Stomach (tissue), 9 donors: ENCODE results near the gene DUSP8. TPM values are rescaled to one million over a fixed set of nuclear protein-coding genes. Genes with fewer than 3 reads are reported as not detected.
A peak's percentile ranks its signal among the peaks of the same experiment; 100 is the strongest.

ENCODE experiments used
- DNase-seq, 2 donors: peaks; one replicate each; pipeline versions ENCODE4 v3.0.0 to v3.0.0-alpha.2; 2013 to 2019
- H3K27ac ChIP-seq, 5 donors: fragments of 200-600 bp in 4 of 5; sonication (generic) in 4 of 5; one replicate each; pipeline ENCODE4 v1.5.1; 2013 to 2019; ENCODE audit warnings: mild to moderate bottlenecking in 1 of 5, moderate library complexity in 1 of 5
- H3K27me3 ChIP-seq, 3 donors: fragments of 200-600 bp; sonication (generic); one replicate each; pipeline ENCODE4 v1.5.1; 2017 to 2019; ENCODE audit warnings: mixed run types in 1 of 3
- H3K36me3 ChIP-seq, 4 donors: fragments of 200-600 bp; sonication (generic); 1 replicate in 3 of 4; 2 replicates in 1 of 4; pipeline ENCODE4 v1.5.1; 2016 to 2019
- H3K4me1 ChIP-seq, 4 donors: fragments of 200-600 bp; sonication (generic); one replicate each; pipeline ENCODE4 v1.5.1; 2016 to 2019
- H3K4me3 ChIP-seq, 4 donors: fragments of 200-600 bp; sonication (generic) in 3 of 4; one replicate each; pipeline ENCODE4 v1.5.1; 2016 to 2019; ENCODE audit warnings: mild to moderate bottlenecking in 1 of 4
- H3K9me3 ChIP-seq, 4 donors: fragments of 200-600 bp; sonication (generic); one replicate each; pipeline ENCODE4 v1.5.1; 2016 to 2019
- EP300 ChIP-seq: sonication (generic); formaldehyde crosslinking; IDR thresholded peaks from one replicate; pipeline ENCODE4 v1.6.1; 2017; ENCODE audit warnings: antibody characterized with exemption
- POLR2A ChIP-seq, 4 donors: fragments of 450-650 bp; IDR thresholded peaks; one replicate each; pipeline ENCODE4 v1.6.1; 2016; ENCODE audit warnings: antibody characterized with exemption in 4 of 4, control low read depth in 2 of 4, mild to moderate bottlenecking in 1 of 4, moderate library complexity in 1 of 4
- POLR2AphosphoS5 ChIP-seq, 3 donors: sonication (generic); formaldehyde crosslinking; IDR thresholded peaks; one replicate each; pipeline ENCODE4 v1.6.1; 2016; ENCODE audit warnings: antibody characterized with exemption in 3 of 3
- WGBS, 5 donors: extraction: QIAGEN DNeasy Blood & Tissue Kit in 3 of 5; methylation state at CpG; one replicate each; pipeline versions ENCODE4 v1.1.5 to v1.1.7; 2013 to 2018; 5-methylcytosine and 5-hydroxymethylcytosine counted together
- intact Hi-C: fragments of 100-400 bp; cut with DNase I; formaldehyde crosslinking; loops from one replicate; pipeline ENCODE4 v1.15.1; 2023; ENCODE audit warnings: low total_unique reads
- polyA plus RNA-seq, 3 donors: library from polyadenylated mRNA; stranded (reverse); fragments of 200-250 nt; gene quantifications; one replicate each; pipeline ENCODE4 v1.2.3, GENCODE V29; 2013
- total RNA-seq, 5 donors: library from RNA; depleted of rRNA; stranded (reverse); fragments of >200 nt; gene quantifications; one replicate each; pipeline versions ENCODE4 v1.1.0 to v1.2.3, GENCODE V29; 2014 to 2016
- TF ChIP-seq, protein P1 (sequence below), 7 experiments: fragments of 450-650 bp in 4 of 7; fragments of 200-600 bp in 3 of 7; sonication (generic) in 3 of 7; IDR thresholded peaks; one replicate each; pipeline ENCODE4 v1.5.1; 2016 to 2019; ENCODE audit warnings: antibody characterized with exemption in 7 of 7, control low read depth in 2 of 7, mild to moderate bottlenecking in 1 of 7
- donor health status: healthy with polysubstance abuse.
- donor health status: Bipolar disorder and iron deficiency.
- donor health status: healthy.

Gene DUSP8
- total and polyA plus RNA-seq, 8 donors, result 0.58 to 31.6 (median 2.6) TPM

DNA sequence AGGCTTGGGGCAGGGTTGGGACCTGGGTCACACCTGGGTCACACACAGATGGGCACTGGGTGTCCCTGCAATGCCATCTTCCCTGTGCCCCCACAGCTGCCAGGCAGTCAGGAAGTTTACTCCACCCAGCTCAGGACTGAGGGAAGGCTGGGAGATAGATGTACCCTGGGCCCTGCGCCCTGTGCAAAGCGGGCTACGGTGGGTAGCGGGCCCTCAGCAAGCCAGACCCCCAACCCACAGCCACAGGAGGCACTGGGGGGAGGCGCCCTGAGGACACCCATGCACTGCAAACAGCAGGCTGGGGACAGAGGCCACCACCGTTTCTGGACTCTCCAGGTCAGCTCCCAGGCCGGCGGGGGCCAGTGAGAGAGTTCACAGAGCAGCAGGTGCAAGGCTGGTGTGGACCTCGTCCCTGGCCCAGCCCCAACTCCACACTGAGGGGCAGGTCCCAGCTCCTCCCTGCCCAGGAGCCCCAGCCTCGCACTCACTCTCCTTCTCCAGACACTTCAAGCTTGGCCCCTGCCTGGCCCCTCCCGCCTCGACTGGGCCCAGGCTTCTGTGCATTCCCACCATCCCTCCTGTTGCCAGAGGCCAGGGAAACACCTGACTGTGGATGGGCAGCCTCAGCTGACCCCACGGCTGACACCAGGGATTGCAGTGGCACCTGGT, 4.9 kb downstream of the DUSP8 start:
- H3K4me1 ChIP-seq, result peaks cover 29 to 64% (median 48%) of the 10 kb centered on the region in 4 donors
- TF ChIP-seq, protein P1, sequence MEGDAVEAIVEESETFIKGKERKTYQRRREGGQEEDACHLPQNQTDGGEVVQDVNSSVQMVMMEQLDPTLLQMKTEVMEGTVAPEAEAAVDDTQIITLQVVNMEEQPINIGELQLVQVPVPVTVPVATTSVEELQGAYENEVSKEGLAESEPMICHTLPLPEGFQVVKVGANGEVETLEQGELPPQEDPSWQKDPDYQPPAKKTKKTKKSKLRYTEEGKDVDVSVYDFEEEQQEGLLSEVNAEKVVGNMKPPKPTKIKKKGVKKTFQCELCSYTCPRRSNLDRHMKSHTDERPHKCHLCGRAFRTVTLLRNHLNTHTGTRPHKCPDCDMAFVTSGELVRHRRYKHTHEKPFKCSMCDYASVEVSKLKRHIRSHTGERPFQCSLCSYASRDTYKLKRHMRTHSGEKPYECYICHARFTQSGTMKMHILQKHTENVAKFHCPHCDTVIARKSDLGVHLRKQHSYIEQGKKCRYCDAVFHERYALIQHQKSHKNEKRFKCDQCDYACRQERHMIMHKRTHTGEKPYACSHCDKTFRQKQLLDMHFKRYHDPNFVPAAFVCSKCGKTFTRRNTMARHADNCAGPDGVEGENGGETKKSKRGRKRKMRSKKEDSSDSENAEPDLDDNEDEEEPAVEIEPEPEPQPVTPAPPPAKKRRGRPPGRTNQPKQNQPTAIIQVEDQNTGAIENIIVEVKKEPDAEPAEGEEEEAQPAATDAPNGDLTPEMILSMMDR (IDR thresholded peaks at IDR 0.05), result no peak
- TF ChIP-seq EP300 (no peak), POLR2AphosphoS5 (IDR thresholded peaks at IDR 0.05) (no peak), POLR2A (IDR thresholded peaks at IDR 0.05) (no peak)
- DNase-seq, result peak in 1 of 2 donors; percentile 15
- WGBS, 5 donors, result 59 to 78% (median 75%) methylated on average over 10 to 13 of the region's 13 CpGs
- H3K27me3 ChIP-seq, result peaks cover 0 to 16% (median 6%) of the 10 kb centered on the region in 3 donors
- peaks cover 3 to 29% (median 19%) of the 10 kb centered on the region in 4 donors for H3K36me3 ChIP-seq
- H3K9me3 ChIP-seq, result no peaks in the 10 kb centered on the region
- intact Hi-C loops, result no loop called here
- H3K27ac ChIP-seq, result peak overlapping the region in 1 of 5 donors; percentile 43
- H3K4me3 ChIP-seq, result no peak overlapping the region

DNA sequence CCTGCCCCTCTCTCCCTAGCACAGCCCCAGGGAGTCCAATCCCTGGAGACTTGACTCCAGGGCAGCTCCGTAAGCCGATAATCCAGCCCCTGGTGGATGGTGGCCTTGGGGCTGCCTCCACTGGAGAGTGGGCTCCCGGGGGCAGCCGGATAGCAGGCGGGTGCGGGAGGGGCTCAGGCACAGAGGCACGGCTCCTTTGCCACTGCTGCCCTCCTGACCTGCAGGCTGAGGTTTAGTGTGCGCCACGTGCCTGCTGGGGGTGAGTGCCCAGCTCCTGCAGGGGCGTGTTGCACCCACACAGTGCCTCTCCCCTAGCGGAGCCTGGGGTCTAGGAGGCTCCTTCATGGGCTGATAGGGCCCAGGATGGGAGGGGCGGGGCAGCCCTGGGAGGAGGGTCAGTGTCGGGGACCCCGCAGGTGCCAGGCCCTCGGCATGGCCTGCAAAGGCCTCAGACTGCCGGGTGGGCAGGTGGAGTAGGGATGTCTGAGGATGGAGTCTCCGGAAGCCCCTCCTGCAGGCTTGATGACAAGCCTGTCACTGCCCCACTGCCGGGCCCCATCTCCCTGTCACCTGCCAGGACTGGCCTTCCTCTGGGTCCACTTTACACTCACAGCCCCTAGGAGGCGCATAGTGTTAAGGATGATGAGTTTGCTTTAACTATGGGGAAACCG, 5.6 kb downstream of the DUSP8 start:
- Histone ChIP-seq H3K9me3 (no peaks in the 10 kb centered on the region), H3K4me3 (no peak overlapping the region), H3K4me1 (peaks cover 29 to 64% (median 48%) of the 10 kb centered on the region in 4 donors), H3K27me3 (peaks cover 0 to 15% (median 6%) of the 10 kb centered on the region in 3 donors), H3K36me3 (peaks cover 3 to 36% (median 22%) of the 10 kb centered on the region in 4 donors), H3K27ac (no peak overlapping the region)
- peak in 1 of 2 donors; percentile 11 for DNase-seq
- WGBS, 5 donors, result 59 to 82% (median 78%) methylated on average over 8 to 20 of the region's 20 CpGs
- TF ChIP-seq EP300 (no peak), POLR2AphosphoS5 (IDR thresholded peaks at IDR 0.05) (no peak), POLR2A (IDR thresholded peaks at IDR 0.05) (no peak)
- TF ChIP-seq, protein P1 (IDR thresholded peaks at IDR 0.05), result no peak
- intact Hi-C loops, result no loop called here

DNA sequence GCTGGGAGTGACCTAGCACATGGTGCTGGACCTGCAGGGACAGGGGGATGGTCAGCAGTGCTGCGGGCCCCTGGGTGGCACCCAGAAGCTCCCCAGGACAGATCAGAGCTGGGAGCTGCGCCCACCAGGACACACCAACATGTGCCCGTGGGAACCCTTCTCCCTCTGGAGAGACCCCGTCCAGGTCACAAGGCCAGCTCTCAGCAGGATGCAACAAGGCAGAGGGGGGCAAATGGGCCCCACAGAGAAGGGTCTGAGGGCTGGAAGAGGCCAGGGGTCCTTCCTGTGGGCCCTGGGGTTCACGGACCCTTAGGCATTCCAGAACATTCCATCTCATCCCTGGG, 6.2 kb downstream of the DUSP8 start:
- 87 to 96% (median 90%) methylated on average over 3 to 5 of the region's 5 CpGs for WGBS, 5 donors
- Histone ChIP-seq H3K27me3 (peaks cover 0 to 8% (median 0%) of the 10 kb centered on the region in 3 donors), H3K4me3 (no peak overlapping the region), H3K9me3 (no peaks in the 10 kb centered on the region), H3K27ac (peak overlapping the region in 1 of 5 donors; percentile 48), H3K4me1 (peaks cover 22 to 58% (median 42%) of the 10 kb centered on the region in 4 donors), H3K36me3 (peaks cover 3 to 42% (median 22%) of the 10 kb centered on the region in 4 donors)
- intact Hi-C loops, result no loop called here
- no peak for DNase-seq
- TF ChIP-seq EP300 (no peak), POLR2A (IDR thresholded peaks at IDR 0.05) (no peak), POLR2AphosphoS5 (IDR thresholded peaks at IDR 0.05) (no peak)
- TF ChIP-seq, protein P1 (IDR thresholded peaks at IDR 0.05), result no peak

DNA sequence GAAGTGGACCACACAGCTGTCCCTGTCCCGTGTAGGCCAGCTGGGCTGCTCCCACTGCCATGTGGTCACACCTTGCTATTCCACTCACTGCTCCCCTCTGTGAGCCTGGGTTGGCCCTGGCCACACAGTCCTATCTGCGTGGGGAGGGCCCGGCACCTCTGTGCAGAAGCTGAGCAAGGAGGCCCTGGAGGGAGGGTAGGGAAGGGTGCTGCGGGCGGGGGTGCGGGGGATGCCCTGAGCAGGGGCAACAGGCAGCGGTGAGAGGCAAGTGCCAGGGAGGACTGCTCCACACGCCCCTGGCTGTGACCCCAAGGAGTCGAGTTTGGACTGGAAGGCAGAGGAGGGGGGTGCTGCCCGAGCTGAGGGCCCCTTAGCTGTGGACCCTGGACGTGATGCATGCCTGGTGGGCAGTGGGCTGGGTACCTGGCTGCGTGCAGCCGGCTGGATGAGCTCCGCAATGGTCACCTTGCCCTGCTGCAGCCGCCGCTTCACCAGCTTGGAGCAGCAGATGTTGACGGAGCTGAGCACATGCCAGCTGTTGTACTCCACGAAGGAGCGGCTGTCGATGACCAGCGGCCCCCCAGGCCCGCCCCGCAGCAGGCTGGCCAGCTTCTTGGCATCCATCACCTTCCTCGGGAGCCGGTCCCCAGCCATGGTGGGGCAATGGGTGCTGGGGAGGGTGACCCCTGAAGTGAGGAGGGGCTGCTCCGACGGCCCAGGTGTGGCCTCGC, 6.7 kb downstream of the DUSP8 start:
- 70 to 86% (median 85%) methylated on average over 11 to 28 of the region's 28 CpGs for WGBS, 5 donors
- TF ChIP-seq EP300 (no peak), POLR2A (IDR thresholded peaks at IDR 0.05) (no peak), POLR2AphosphoS5 (IDR thresholded peaks at IDR 0.05) (no peak)
- Histone ChIP-seq H3K27ac (peak overlapping the region in 3 of 5 donors; percentile 31 to 75 (median 43)), H3K9me3 (no peaks in the 10 kb centered on the region), H3K27me3 (peaks cover 0 to 3% (median 0%) of the 10 kb centered on the region in 3 donors), H3K36me3 (peaks cover 3 to 48% (median 23%) of the 10 kb centered on the region in 4 donors), H3K4me1 (peaks cover 17 to 57% (median 39%) of the 10 kb centered on the region in 4 donors), H3K4me3 (no peak overlapping the region)
- DNase-seq, result peak in 1 of 2 donors; percentile 28
- intact Hi-C loops, result no loop called here
